NCI-H146 (cell line): ENCODE measurements around the gene CELF5.

ENCODE experiments used
- DNase-seq: peaks from one replicate; lab custom pipeline; 2025; lab: John Stamatoyannopoulos, UW

Gene CELF5

GRCh38 chr19:3292958-3293529 lies 68.6 kb downstream of the CELF5 start:
- DNase-seq, result no peak

- no peak for DNase-seq
Observed at GRCh38 chr19:3293560-3293959, 69.1 kb downstream of the CELF5 start.

GRCh38 chr19:3294080-3294850 lies 69.8 kb downstream of the CELF5 start:
- DNase-seq, result no peak

- no peak for DNase-seq
Observed at GRCh38 chr19:3295581-3295980, 71.1 kb downstream of the CELF5 start.

GRCh38 chr19:3296034-3296433 lies 71.6 kb downstream of the CELF5 start:
- DNase-seq, result no peak

- no peak for DNase-seq
Observed at GRCh38 chr19:3296446-3296845, 72.0 kb downstream of the CELF5 start.

- no peak for DNase-seq
Observed at GRCh38 chr19:3298853-3299449, 74.5 kb downstream of the CELF5 start.

GRCh38 chr19:3300566-3300965 lies 76.1 kb downstream of the CELF5 start:
- DNase-seq, result peak; percentile 14

- DNase-seq, result no peak
Observed at GRCh38 chr19:3302755-3303154, 78.3 kb downstream of the CELF5 start.

GRCh38 chr19:3304871-3305423 lies 80.5 kb downstream of the CELF5 start:
- peak; percentile 61 for DNase-seq

GRCh38 chr19:3309724-3310123 lies 85.3 kb downstream of the CELF5 start:
- DNase-seq, result no peak

GRCh38 chr19:3310280-3310679 lies 85.8 kb downstream of the CELF5 start:
- no peak for DNase-seq

GRCh38 chr19:3310711-3311110 lies 86.2 kb downstream of the CELF5 start:
- DNase-seq, result no peak

GRCh38 chr19:3313199-3313575 lies 88.7 kb downstream of the CELF5 start:
- DNase-seq, result no peak

- DNase-seq, result no peak
Observed at GRCh38 chr19:3314962-3315675, 90.7 kb downstream of the CELF5 start.

- DNase-seq, result no peak
Observed at GRCh38 chr19:3315676-3315973, 91.2 kb downstream of the CELF5 start.

- no peak for DNase-seq
Observed at GRCh38 chr19:3316132-3316648, 91.7 kb downstream of the CELF5 start.

GRCh38 chr19:3316659-3317207 lies 92.3 kb downstream of the CELF5 start:
- DNase-seq, result no peak

- DNase-seq, result no peak
Observed at GRCh38 chr19:3319643-3320353, 95.3 kb downstream of the CELF5 start.

- DNase-seq, result no peak
Observed at GRCh38 chr19:3320354-3320670, 95.9 kb downstream of the CELF5 start.

- no peak for DNase-seq
Observed at GRCh38 chr19:3320853-3321252, 96.4 kb downstream of the CELF5 start.

GRCh38 chr19:3321696-3322095 lies 97.2 kb downstream of the CELF5 start:
- no peak for DNase-seq
